Hematopoietic multipotent progenitor cell treated with erythropoietin and hydrocortisone succinate and interleukin-3 and kit ligand, for 6 days (in vitro differentiated cells): Measurements from ENCODE around the gene MAP3K3.

Experiments
- DNase-seq: peaks from one replicate; pipeline ENCODE4 v3.0.0-alpha.2; 2015

MAP3K3 gene

GRCh38 chr17:63622574-63623390 is 565 bp downstream of the MAP3K3 start:
- DNase-seq = peak; percentile 74

- peak; percentile 41 for DNase-seq
Measured at GRCh38 chr17:63623786-63624530, 1.7 kb downstream of the MAP3K3 start.

GRCh38 chr17:63624531-63624880 is 2.3 kb downstream of the MAP3K3 start:
- DNase-seq = no peak

- DNase-seq = no peak
Measured at GRCh38 chr17:63626551-63627180, 4.4 kb downstream of the MAP3K3 start.

- DNase-seq = no peak
Measured at GRCh38 chr17:63629627-63630026, 7.4 kb downstream of the MAP3K3 start.

GRCh38 chr17:63631062-63631461 is 8.8 kb downstream of the MAP3K3 start:
- DNase-seq = no peak

- DNase-seq = no peak
Measured at GRCh38 chr17:63631626-63632025, 9.4 kb downstream of the MAP3K3 start.

GRCh38 chr17:63633742-63634141 is 11.5 kb downstream of the MAP3K3 start:
- DNase-seq = no peak

GRCh38 chr17:63634163-63634562 is 11.9 kb downstream of the MAP3K3 start:
- peak; percentile 21 for DNase-seq

- DNase-seq = peak; percentile 20
Measured at GRCh38 chr17:63634816-63635215, 12.6 kb downstream of the MAP3K3 start.

- no peak for DNase-seq
Measured at GRCh38 chr17:63635290-63635689, 13.1 kb downstream of the MAP3K3 start.

GRCh38 chr17:63635787-63636186 is 13.6 kb downstream of the MAP3K3 start:
- DNase-seq = no peak

- no peak for DNase-seq
Measured at GRCh38 chr17:63639125-63639524, 16.9 kb downstream of the MAP3K3 start.

- DNase-seq = no peak
Measured at GRCh38 chr17:63640038-63640437, 17.8 kb downstream of the MAP3K3 start.

- peak; percentile 54 for DNase-seq
Measured at GRCh38 chr17:63641692-63642448, 19.7 kb downstream of the MAP3K3 start.

- DNase-seq = no peak
Measured at GRCh38 chr17:63644846-63645245, 22.6 kb downstream of the MAP3K3 start.

- no peak for DNase-seq
Measured at GRCh38 chr17:63645775-63646487, 23.7 kb downstream of the MAP3K3 start.

GRCh38 chr17:63646488-63646806 is 24.2 kb downstream of the MAP3K3 start:
- no peak for DNase-seq

- no peak for DNase-seq
Measured at GRCh38 chr17:63647065-63647725, 25.0 kb downstream of the MAP3K3 start.

- DNase-seq = no peak
Measured at GRCh38 chr17:63647936-63648335, 25.7 kb downstream of the MAP3K3 start.

GRCh38 chr17:63649813-63650212 is 27.6 kb downstream of the MAP3K3 start:
- peak; percentile 27 for DNase-seq

- no peak for DNase-seq
Measured at GRCh38 chr17:63652106-63652505, 29.9 kb downstream of the MAP3K3 start.
